ENCODE results near the gene LDLRAD4.

LDLRAD4 gene

GRCh38 chr18:13456736-13457271 lies 238.2 kb downstream of the LDLRAD4 start:
- TF ChIP-seq CTCF (IDR thresholded peaks at IDR 0.05; ENCODE audit: low read depth, low read length): no peak
- no peak overlapping the region for H3K4me3 ChIP-seq (replicated peaks in 1 of 2; ENCODE audit: low read depth in 2 of 2, low read length in 2 of 2)
- no peak for DNase-seq (ENCODE audit: low read depth in 2 of 2)

- no peak for TF ChIP-seq CTCF (IDR thresholded peaks at IDR 0.05; ENCODE audit: low read depth, low read length)
- DNase-seq (ENCODE audit: low read depth in 2 of 2): no peak
- H3K4me3 ChIP-seq (replicated peaks in 1 of 2; ENCODE audit: low read depth in 2 of 2, low read length in 2 of 2): no peak overlapping the region
Observed at GRCh38 chr18:13457327-13457726, 238.8 kb downstream of the LDLRAD4 start.

DNA sequence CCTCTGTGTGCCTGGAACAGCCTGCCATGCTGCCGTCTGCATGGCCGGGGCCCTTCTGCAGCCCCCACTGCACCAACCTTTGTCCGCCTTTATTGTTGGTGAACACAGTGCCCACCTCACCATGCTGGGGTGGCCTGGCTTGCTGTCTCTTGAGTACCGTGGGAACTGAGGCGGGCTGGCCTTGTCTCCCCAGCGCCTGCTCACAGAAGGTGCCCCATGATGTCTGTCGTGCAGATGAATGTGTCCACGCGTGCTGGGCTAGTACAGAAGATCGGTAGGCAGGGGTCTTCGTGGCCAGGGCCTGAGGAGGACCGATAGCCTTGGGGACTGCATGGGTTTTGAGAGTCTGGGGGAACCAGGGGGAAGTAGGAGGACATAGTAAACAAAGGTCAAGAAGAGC lies 242.4 kb downstream of the LDLRAD4 start:
- TF ChIP-seq CTCF (IDR thresholded peaks at IDR 0.05; ENCODE audit: low read depth, low read length): no peak
- no peak overlapping the region for H3K4me3 ChIP-seq (replicated peaks in 1 of 2; ENCODE audit: low read depth in 2 of 2, low read length in 2 of 2)
- no peak for DNase-seq (ENCODE audit: low read depth in 2 of 2)

DNA sequence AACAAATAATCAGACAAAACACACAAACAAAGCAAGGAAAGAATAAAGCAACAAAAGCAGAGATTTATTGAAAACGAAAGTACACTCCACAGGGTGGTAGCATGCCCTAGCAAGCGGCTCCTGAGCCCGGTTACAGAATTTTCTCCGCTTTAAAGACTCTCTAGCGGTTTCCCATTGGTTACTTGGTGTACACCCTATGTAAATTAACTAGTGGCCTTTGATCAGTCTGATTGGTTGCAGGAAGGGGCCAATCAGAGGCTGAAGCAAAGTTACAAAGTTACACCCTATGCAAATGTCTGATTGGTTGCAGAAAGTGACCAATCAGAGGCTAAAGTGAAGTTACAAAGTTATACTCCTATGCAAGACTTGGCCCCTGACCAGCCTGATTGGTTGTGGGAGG lies 242.9 kb downstream of the LDLRAD4 start:
- no peak for DNase-seq (ENCODE audit: low read depth in 2 of 2)
- no peak for TF ChIP-seq CTCF (IDR thresholded peaks at IDR 0.05; ENCODE audit: low read depth, low read length)

GRCh38 chr18:13461936-13462335 lies 243.4 kb downstream of the LDLRAD4 start:
- no peak for TF ChIP-seq CTCF (IDR thresholded peaks at IDR 0.05; ENCODE audit: low read depth, low read length)
- H3K4me3 ChIP-seq (replicated peaks in 1 of 2; ENCODE audit: low read depth in 2 of 2, low read length in 2 of 2): no peak overlapping the region
- no peak for DNase-seq (ENCODE audit: low read depth in 2 of 2)

More for the DNA sequence above, 242.9 kb downstream of the LDLRAD4 start:
- no peak overlapping the region for H3K4me3 ChIP-seq (replicated peaks in 1 of 2; ENCODE audit: low read depth in 2 of 2, low read length in 2 of 2)

DNA sequence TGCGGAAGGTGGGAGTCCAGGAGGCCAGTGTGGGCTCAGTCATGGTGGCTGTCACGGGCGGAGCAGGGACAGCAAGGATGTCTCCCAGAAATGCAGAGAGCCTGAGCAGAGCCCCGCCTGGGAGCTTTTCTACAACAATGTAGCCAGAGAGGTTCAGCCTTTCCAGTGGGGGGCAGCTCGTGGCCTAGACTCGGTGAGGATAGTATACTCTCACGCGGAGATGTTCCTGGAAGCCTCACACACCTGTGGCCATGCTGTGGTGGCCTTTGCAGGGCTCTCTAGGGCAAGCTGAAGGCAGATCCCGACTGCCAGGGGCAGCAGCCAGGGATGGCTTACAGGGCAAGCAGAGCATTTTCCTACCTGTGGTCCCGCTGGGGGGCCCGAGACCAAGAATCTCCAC lies 244.1 kb downstream of the LDLRAD4 start:
- TF ChIP-seq CTCF (IDR thresholded peaks at IDR 0.05; ENCODE audit: low read depth, low read length): no peak
- H3K4me3 ChIP-seq (replicated peaks in 1 of 2; ENCODE audit: low read depth in 2 of 2, low read length in 2 of 2): no peak overlapping the region
- DNase-seq (ENCODE audit: low read depth in 2 of 2): no peak
